NCI-H524 treated with DMSO at 0.1 percent for 48 hours (cell line): Measurements from ENCODE around the gene ZBTB40.

ENCODE experiments used
- DNase-seq: peaks from one replicate; lab custom pipeline; 2025; lab: John Stamatoyannopoulos, UW

The ZBTB40 gene

DNA sequence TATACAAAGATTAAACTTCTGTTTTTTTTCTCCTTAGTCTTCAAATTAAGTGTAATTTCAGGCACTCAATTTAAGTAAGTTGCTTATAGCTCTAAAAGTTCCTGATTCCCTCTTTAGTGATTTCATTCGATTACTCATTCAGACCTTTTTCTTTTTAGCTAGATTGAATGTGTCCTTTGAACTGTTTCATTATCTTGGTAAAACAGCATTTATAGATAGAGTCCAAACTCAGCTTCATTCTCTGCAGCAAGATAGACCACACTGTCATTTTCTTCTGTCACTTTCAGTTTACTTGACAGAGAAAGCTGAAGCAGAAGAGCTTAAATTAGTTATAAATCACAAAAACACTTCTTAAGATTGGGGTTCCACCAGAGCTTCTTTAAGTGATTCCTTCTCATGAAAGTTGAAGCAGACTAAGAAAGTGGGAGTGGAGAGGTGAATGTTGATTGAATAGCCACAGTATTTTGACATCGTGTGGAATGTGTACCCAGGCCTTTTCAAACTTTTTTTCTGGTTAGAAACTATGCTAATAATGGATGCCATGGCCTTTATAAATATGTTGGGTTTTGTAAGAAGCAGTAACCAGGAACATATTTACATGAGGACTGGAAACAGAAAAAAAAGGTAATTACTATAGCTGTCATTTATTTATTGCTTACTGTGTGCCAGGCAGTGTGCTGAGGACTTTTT is 52.2 kb downstream of the ZBTB40 start:
- DNase-seq, result no peak

DNA sequence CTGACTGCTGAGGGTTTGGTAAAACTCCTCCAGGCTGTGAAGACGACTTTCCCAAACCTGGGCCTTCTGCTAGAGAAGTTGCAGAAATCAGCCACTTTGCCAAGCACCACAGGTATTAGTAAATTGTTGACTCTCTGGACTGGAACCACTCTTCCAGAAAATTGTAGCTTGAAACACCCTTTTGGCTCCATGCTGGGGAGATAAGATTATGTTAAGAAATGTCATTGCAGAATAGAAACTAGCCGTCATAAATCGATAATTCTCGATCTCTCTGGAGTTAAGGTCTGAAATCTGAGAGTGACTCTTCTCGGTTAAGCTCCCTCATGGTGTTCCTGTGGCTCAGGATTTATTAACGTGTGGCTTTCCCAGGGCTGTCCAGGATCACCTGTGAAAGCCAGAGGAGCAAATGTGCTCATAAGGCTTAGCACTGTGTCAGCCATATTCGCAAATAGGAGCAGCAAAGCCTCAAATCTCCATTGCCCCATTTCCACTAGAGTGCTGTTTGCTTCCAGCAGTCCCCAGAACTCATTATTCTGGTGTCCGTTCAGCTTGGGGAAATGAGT is 54.6 kb downstream of the ZBTB40 start:
- DNase-seq, result no peak

DNA sequence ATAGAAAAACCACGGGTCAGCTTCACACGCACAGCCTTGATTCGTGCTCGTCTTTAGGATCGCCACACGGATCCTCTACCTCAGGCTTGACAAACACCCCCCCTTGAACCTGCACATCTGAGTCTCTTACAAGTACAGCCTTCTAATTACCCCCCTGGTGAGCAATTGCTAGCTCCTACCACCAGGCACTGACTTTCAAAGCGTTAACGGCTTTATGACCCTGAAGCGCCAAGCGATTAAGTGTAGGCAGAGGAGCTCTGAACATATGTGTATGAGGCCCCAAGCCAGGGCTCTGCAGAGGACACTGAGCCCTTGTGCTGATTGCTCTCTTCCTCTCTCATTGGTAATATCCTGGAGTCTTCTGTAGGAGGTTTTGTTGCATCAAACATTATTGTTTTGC is 55.9 kb downstream of the ZBTB40 start:
- DNase-seq, result peak; percentile 84

DNA sequence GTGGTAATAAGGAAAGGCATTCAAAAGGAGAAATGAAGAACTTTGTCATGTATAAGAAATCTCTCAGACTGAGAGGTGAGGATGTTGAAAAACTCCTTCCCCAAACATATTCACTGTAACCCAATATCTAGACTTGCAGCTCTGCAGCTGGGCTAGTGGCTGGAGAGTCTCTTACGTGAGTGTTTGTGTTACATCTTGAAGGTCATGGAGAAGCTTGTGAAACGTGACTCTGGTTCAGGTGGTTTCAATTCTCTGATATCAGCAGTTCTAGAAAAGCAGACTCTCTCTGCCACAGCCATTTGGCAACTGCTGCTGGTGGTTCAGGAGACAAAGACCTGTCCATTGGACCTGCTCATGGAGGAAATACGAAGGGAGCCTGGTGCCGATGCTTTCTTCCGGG is 56.7 kb downstream of the ZBTB40 start:
- peak; percentile 19 for DNase-seq

DNA sequence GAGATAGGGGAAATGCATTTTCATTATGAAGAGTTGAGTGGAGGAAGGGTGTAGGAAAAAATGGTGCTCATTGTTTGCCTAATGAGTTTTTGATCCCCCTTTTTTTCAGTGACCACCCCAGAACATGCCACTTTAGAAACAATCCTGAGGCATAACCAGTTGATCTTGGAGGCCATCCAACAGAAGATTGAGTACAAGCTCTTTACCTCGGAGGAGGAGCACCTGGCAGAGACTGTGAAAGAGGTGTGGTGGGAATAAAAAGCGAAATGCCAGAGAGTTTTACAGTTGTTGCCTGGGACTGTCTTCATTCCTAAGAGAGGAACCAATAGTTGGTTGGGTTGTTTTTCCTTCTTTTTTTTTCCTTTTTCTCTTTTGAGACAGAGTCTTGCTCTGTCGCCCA is 57.3 kb downstream of the ZBTB40 start:
- no peak for DNase-seq

DNA sequence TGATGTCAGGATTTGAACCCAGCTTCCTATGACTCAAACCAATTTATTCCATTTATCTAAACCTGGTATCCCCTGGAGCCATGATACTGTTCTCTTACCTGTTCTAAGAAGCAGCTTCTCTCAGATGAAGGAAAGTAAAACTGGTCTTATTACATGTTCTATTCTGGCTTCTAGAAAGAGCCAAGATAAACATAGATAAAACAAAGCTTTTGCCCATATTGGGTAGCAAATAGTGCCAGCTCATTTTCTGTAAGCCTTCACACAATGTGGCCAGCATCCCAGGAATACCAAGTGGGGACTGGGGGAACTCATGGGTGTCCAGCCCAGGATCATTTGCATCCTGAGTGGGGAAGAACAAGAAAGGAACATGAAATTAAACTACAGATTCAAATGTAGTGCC is 58.2 kb downstream of the ZBTB40 start:
- DNase-seq, result no peak

DNA sequence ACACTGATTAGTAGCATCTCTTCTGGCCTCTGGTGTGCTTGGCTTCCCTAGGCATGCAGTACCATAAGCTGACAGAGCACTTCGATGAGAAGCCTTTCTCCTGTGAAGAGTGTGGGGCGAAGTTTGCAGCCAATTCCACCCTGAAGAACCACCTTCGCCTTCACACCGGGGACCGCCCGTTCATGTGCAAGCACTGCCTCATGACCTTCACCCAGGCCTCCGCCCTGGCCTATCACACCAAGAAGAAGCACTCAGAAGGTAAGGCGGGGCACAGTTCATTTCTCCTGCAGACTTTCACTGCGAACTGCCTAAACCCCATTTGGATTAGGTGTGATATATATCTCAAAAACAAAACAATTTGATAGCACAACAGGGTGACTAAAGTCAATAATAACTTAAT is 61.2 kb downstream of the ZBTB40 start:
- no peak for DNase-seq

DNA sequence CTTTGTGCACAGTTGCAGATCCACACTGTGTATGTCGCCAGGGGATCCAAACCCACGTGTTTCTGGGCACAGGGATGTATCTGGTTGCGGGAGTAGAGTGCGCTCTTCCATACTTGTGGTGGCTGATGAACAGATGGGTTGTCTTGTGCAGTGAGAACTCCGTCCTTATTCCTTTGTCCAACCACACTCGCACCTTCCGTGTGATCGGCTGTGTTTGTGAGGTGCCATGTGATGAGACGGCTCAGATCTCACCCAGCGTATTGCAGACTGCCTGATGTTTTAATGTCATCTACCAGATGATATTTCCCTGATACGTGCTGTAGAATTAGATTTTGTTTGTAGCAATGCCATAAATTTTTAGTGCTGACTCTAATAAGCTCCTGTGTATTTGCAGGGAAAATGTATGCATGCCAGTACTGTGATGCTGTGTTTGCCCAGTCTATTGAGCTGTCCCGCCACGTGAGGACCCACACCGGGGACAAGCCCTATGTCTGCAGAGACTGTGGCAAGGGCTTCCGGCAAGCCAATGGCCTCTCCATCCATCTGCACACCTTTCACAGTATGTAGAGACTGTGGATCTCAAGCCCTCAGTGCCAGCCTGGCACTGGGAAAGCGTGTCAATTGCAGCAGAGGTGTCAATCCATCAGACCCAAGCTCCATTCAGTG is 65.4 kb downstream of the ZBTB40 start:
- no peak for DNase-seq

DNA sequence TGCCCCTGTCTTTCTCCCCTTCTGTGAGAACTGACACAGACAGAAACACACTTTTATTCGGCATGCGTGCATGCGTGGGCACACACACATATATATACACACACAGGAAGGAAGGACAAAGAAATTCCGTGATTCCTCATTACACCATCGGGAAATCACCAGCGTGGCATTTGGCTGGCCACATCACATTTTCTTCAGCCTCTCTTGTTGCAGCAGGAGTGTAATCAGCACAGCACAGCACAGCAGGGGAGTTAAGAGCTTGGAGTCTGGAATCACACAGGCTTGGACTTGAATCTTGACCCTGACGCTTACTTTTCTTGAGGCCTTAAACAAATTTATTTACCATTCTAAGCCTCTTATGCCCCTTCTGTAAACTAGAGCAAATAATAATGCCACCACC is 66.3 kb downstream of the ZBTB40 start:
- DNase-seq, result no peak

DNA sequence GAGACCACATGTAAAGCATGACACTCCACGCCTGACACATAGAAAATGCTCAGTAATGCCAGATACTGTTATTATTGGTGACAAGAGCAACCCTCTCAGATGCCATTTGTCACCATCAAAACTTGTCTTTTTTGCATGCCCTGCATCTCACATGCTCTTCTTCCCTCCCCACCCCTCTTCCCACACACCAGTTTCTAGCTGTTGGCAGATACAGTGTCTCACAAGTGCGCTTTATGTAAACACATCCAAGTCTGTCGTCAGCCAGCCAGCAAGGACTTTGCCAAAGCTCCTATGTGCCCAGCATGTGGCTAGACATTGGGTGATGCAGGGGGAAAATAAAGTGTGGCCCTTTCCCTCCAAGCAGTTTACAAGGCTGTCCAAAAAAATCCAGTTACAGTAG is 66.7 kb downstream of the ZBTB40 start:
- DNase-seq, result no peak

DNA sequence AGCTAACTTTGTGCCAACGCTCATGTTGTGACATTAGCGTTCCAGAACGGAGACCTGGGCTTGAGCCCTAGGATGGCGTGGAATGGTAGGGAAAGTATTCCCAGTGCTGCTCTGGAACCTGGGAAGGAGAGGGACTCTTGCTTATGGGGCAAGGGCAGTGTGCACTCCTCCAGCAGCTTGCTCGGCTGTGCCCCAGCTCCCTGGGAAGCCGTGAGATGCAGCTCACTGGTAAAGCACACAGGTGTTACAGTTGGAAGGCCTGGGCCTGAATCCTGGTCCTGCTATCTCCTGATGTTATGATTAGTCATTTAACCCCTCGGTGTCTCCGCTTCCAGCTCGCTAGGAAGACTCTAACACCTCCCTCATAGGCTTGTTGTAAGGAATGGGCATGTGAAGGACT is 69.2 kb downstream of the ZBTB40 start:
- no peak for DNase-seq

DNA sequence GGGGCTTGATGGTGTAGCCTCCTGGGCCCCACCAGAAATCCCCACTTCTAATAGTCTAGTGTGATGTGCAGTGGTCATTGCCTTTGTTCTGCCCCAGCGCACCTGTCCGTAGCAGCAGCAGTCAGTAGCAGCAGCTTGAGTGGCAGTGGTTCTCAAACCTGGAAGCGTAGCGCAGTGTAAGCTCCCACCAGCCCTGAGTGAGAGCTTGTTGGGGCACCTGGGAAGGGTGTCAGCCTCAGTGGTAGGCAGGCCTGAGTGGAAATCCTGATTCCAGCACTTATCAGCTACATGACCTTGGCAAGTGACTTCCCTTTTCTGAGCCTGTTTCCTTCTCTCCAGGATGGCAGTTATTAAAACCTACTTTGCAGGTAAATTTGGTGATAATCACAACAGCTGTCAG is 70.0 kb downstream of the ZBTB40 start:
- DNase-seq, result no peak

DNA sequence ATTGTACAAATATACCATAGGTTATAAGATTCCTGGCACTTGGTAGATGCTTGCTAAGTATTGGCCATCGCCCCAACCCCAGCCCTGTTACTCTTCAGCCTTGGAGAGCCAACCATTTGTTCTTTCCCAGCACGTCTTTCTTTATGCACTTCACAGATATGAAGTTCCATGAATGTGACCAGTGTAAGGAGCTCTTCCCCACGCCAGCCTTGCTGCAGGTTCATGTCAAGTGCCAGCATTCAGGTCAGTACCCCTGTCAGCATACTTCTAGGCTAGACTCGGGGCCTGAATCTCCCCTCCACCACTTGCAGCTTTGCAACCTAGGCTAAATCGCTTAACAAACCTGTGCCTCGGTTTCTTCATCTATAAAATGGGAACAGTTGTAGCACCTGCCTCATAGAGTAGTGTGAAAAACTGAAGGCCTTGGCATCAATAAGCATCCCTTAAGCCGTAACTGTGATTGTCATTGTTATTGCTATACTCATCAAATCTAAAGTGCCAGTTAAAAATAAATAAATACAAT is 70.6 kb downstream of the ZBTB40 start:
- no peak for DNase-seq

DNA sequence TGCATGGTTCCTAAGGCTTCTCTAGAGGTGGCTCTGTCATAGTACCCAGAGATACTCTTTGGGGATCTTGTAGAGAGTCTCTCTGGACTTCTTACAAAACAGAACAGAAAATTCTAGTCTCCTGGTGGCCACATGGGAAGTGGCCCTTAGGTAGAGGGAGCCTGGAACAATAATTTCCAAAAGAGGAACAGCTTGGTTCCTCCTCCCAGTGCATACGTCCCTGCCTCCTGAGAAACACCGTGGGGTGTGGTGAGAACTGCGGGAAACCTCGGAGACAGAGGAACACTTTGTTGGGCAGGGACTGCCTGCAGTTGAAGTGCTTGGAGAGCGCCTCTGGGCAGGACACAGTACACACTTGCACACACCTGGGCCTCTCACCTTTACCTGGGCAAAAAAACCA is 72.8 kb downstream of the ZBTB40 start:
- DNase-seq, result no peak

DNA sequence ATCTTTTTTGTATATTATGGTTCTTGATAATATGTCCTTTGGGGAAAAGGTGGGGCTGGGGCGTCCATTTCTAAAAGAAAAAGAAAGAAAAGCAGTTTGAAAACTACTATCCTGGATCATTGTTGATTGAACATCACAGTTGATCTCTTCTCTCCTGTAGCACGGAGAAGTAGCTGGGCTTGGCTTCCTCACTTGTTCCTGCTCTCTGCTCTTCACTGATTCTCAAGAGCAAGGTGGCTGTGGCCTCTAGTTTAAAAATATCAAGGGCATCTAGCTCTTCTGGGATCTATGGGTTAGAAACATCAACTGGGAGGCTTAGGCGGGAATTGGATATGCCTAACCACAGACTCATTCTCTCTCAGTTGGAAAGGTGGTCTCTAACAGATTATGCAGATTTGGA is 73.6 kb downstream of the ZBTB40 start:
- DNase-seq, result no peak

DNA sequence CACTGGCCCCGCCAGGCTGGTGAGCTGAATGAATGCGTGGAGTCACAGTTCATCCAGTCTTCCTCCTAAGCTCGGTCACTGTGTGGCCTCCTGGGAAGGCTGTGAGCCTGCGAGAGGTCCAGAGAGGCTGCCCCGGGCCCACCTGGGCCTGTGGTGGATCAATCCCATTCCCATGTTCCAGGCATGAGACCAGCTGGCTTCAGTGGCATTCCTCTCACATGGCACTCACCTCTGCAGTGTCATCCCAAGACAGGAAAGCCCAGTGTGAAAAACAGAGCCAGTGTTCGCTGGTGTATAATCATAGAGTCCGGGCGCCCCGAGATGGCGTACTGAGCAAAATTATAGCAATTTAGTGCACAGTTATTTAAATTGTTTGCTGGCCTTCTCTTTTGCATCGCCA is 74.0 kb downstream of the ZBTB40 start:
- no peak for DNase-seq

DNA sequence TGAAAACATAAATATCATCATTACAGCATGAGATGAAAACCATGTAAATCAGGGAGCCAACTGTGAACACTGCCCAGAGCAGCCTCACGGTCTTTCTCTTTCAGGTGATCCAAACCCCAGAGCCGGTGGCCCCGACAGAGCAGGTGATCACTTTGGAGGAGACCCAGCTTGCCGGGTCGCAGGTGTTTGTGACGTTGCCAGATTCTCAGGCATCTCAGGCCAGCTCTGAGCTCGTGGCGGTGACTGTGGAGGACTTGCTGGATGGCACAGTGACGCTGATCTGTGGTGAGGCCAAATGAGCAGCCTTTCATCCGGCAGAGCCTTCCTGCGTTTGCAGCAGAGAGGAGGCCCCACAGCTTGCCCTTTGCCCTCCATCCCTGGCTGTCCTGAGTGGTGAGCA is 74.4 kb downstream of the ZBTB40 start:
- DNase-seq, result no peak

DNA sequence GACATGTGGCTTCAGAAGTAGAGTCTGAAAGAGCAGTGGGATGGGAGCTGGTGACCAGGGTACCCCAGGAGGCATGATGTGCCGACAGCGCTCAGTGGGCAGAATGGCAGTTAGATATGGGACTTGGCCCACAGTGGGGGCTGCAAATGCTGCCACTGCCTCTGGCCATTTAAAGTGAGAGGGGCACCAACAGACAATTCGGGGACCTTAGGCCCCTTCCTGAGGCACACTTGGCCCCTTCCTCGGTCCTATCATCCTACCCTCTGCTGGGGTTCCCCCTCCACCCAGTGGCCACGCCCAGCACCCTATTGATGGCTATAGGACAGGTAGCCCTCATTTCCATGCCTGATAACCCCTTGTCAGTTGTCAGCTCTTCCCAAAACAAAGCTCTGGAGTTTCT is 75.0 kb downstream of the ZBTB40 start:
- no peak for DNase-seq

DNA sequence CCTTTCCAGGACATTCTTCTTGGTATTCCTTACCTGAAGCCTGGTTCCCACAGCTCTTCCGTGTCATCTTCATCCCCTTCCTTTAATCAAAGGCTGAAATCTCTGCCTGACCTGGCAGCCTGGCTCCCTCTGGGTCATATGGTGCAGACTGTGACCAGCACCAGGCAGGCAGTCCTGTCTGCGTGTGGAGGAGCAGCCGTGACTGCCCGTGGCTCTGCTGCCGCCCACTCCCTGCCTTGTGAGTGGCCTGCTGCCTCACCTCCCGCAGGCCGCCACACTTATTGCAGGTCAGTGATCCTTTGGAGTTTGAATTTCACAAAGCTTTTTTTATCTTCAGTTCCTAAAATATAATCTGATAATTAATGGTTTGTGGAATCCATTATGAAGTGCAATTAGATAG is 75.5 kb downstream of the ZBTB40 start:
- DNase-seq, result no peak

DNA sequence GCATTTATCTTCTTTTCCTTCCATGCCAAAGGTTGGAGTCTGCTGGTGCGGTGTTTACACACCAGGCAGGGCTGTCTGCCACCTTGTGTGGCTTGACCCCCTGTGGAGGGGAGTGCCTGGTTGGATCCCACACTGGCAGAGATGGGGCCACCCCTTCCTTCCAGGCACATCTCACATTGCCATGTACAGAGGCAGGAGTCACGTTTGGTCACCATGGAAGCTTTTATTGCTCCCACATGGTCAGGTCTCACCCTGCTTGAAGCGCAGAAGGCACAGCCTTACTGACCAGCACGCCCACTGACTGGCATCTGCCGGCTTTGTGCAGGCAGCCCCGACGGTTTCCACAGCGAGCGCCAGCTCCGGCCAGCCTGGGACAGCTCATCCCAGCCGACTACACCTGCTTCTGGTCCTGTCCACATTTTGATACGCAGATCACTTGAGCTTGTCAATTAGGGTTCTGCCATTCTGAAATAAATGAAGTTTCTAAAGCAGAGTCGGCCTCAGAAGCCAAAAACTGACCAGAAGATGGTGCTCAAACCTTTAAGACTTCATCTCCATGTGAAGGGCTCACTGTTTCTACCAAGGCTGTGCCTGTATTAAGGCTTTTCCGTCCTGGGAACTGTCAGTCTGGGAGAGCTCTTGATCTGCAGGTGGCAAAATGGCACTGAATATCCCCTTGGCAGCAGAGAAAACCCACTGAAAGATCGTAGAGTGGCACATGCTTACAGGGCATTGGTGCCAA is 76.1 kb downstream of the ZBTB40 start:
- DNase-seq, result peak; percentile 19

DNA sequence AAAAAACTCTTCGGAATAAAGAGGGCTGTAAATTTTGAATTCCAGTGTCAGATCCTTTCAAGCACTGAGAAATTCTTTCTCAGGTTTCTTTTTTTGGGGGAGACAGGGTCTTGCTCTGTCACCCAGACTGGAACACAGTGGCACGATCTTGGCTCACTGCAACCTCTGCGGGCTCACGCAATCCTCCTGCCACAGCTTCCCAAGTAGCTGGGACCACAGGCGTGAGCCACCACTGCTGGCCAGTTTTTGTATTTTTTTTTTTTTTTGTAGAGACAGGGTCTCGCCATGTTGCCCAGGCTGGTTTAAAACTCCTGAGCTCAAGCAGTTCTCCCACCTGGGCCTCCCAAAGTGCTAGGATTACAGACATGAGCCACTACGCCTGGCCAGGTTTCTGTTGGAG is 76.8 kb downstream of the ZBTB40 start:
- DNase-seq, result no peak

DNA sequence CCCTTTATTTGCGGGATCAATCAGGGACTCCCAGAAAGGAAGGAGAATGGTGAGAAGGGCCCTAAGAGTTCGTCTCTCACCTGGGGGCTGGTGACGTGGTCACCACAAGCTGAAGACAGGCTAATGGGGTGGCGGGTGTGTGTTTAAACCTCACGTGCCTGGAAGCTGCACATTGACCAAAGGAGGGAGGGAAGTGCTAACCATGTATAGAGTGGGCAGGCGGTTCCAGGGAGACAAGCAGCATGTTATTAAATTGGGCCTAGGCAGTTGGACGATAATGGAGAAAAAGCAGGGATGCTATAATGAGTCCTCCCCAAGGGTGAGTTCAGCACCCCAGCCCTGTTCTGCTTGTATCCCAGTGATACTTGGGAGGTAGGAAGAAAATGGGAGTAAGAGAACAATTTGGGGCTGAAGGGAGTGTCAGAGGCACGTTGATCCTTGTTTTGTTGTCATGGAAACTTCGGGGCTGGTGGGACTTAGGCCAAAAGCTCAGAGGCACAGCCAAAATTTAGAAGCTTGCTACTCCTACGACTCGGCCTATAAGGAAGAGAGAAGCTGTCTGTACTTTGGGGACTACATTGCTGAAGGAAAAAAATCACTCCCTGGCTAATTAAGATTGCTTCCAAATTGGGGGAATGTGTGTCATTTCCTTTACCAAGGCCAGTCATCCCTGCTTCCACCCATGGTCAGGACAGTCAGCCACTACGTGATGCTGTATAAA is 78.4 kb downstream of the ZBTB40 start:
- DNase-seq, result no peak
